HEK293 (cell line): ENCODE data around the gene MAS1.
"Not testable (repeated sequence)": the region's sequence is repeated elsewhere in the genome, so short reads cannot be mapped to it uniquely, and the experiment has no call there.

Source experiments
- CTCF ChIA-PET: fragments of 350-600 bp; formaldehyde crosslinking; extraction: SDS; loops from one replicate; lab custom pipeline; 2021; ENCODE audit warnings: antibody characterized with exemption; lab: Yijun Ruan, JAX
- POLR2A ChIA-PET: fragments of 300-600 bp; formaldehyde crosslinking; extraction: SDS; loops from one replicate; lab custom pipeline; 2020; ENCODE audit warnings: antibody characterized with exemption, inconsistent platforms; lab: Yijun Ruan, JAX
- H3K27ac ChIP-seq: fragments of 200-500 bp; sonication (Bioruptor generic); 2 replicates; pipeline ENCODE4 v1.5.1; 2014; ENCODE audit warnings: low read depth, low read length, control low read depth, inconsistent platforms; ENCODE audit errors: extremely low read depth
- H3K36me3 ChIP-seq, 2 experiments: fragments of 200-500 bp in 1 of 2; sonication (Bioruptor generic) in 1 of 2; 1 replicate in 1 of 2; 2 replicates in 1 of 2; pipeline ENCODE4 v1.5.1; 2014 to 2017; ENCODE audit warnings: inconsistent platforms in 2 of 2, low read length in 2 of 2; ENCODE audit not compliant: control insufficient read depth in 2 of 2, insufficient read depth in 1 of 2
- H3K4me1 ChIP-seq: fragments of 200-500 bp; sonication (Bioruptor generic); 2 replicates; pipeline ENCODE4 v1.5.1; 2014; ENCODE audit warnings: mild to moderate bottlenecking, low read length, inconsistent platforms; ENCODE audit not compliant: control insufficient read depth, insufficient read depth
- H3K4me3 ChIP-seq: 2 replicates; pipeline ENCODE4 v1.5.1; 2011; ENCODE audit warnings: low read depth, mild to moderate bottlenecking, control low read depth, low read length, moderate library complexity
- H3K9me3 ChIP-seq: fragments of 200-500 bp; sonication (Bioruptor generic); 2 replicates; pipeline ENCODE4 v1.5.1; 2014; ENCODE audit warnings: low read depth, low read length, inconsistent platforms; ENCODE audit not compliant: control insufficient read depth, insufficient read depth
- AEBP2 ChIP-seq: fragments of 450-650 bp; formaldehyde crosslinking; IDR thresholded peaks from 2 replicates; pipeline ENCODE4 v1.5.1; 2016; ENCODE audit warnings: missing biosample characterization, missing genetic modification characterization, borderline replicate concordance
- GLIS2 ChIP-seq: fragments of 450-650 bp; formaldehyde crosslinking; IDR thresholded peaks from 2 replicates; pipeline ENCODE4 v1.5.1; 2016; ENCODE audit warnings: missing biosample characterization, missing genetic modification characterization
- OSR2 ChIP-seq: fragments of 450-650 bp; formaldehyde crosslinking; IDR thresholded peaks from 2 replicates; pipeline ENCODE4 v1.5.1; 2016; ENCODE audit warnings: missing biosample characterization, missing genetic modification characterization
- RBAK ChIP-seq: fragments of 450-650 bp; formaldehyde crosslinking; IDR thresholded peaks from 2 replicates; pipeline ENCODE4 v1.5.1; 2016; ENCODE audit warnings: missing biosample characterization, missing genetic modification characterization
- SP7 ChIP-seq: fragments of 450-650 bp; formaldehyde crosslinking; IDR thresholded peaks from 2 replicates; pipeline ENCODE4 v1.5.1; 2016; ENCODE audit warnings: missing biosample characterization, missing genetic modification characterization
- WT1 ChIP-seq: fragments of 450-650 bp; formaldehyde crosslinking; IDR thresholded peaks from 2 replicates; pipeline ENCODE4 v1.5.1; 2016; ENCODE audit warnings: missing biosample characterization, missing genetic modification characterization
- ZNF16 ChIP-seq: fragments of 450-650 bp; formaldehyde crosslinking; IDR thresholded peaks from 2 replicates; pipeline ENCODE4 v1.5.1; 2016; ENCODE audit warnings: low read depth, missing biosample characterization, missing genetic modification characterization
- ZNF175 ChIP-seq: fragments of 450-650 bp; formaldehyde crosslinking; IDR thresholded peaks from 2 replicates; pipeline ENCODE4 v1.5.1; 2016; ENCODE audit warnings: missing biosample characterization, missing genetic modification characterization
- ZNF211 ChIP-seq: fragments of 450-650 bp; formaldehyde crosslinking; IDR thresholded peaks from 2 replicates; pipeline ENCODE4 v1.5.1; 2016; ENCODE audit warnings: low read depth, missing biosample characterization, missing genetic modification characterization
- ZNF24 ChIP-seq: fragments of 450-650 bp; formaldehyde crosslinking; IDR thresholded peaks from 2 replicates; pipeline ENCODE4 v1.5.1; 2016; ENCODE audit warnings: missing biosample characterization, missing genetic modification characterization
- ZNF350 ChIP-seq: fragments of 450-650 bp; formaldehyde crosslinking; IDR thresholded peaks from 2 replicates; pipeline ENCODE4 v1.5.0; 2017; ENCODE audit warnings: missing biosample characterization, mild to moderate bottlenecking, missing genetic modification characterization
- ZNF366 ChIP-seq: fragments of 450-650 bp; formaldehyde crosslinking; conservative IDR thresholded peaks from 2 replicates; pipeline ENCODE4 v1.5.1; 2016; ENCODE audit warnings: missing biosample characterization, missing genetic modification characterization
- ZNF426 ChIP-seq: fragments of 450-650 bp; formaldehyde crosslinking; IDR thresholded peaks from 2 replicates; pipeline ENCODE4 v1.5.1; 2017; ENCODE audit warnings: missing biosample characterization, missing genetic modification characterization, mild to moderate bottlenecking, inconsistent platforms, moderate library complexity
- ZNF433 ChIP-seq: fragments of 450-650 bp; formaldehyde crosslinking; IDR thresholded peaks from 2 replicates; pipeline ENCODE4 v1.5.1; 2016; ENCODE audit warnings: missing biosample characterization, missing genetic modification characterization, low read depth
- ZNF530 ChIP-seq: fragments of 450-650 bp; formaldehyde crosslinking; IDR thresholded peaks from 2 replicates; pipeline ENCODE4 v1.5.1; 2016; ENCODE audit warnings: low read depth, missing biosample characterization, missing genetic modification characterization
- ZNF571 ChIP-seq: fragments of 450-650 bp; formaldehyde crosslinking; IDR thresholded peaks from 2 replicates; pipeline ENCODE4 v1.5.0; 2017; ENCODE audit warnings: missing biosample characterization, missing genetic modification characterization
- ZNF585B ChIP-seq: fragments of 450-650 bp; formaldehyde crosslinking; IDR thresholded peaks from 2 replicates; pipeline ENCODE4 v1.5.1; 2016; ENCODE audit warnings: missing biosample characterization, missing genetic modification characterization
- ZNF626 ChIP-seq: fragments of 450-650 bp; sonication (Bioruptor Pico); formaldehyde crosslinking; IDR thresholded peaks from 2 replicates; pipeline ENCODE4 v1.5.1; 2018; ENCODE audit warnings: missing biosample characterization, missing genetic modification characterization, inconsistent platforms
- ZNF660 ChIP-seq: fragments of 450-650 bp; IDR thresholded peaks from 2 replicates; pipeline ENCODE4 v1.5.1; 2018; ENCODE audit warnings: missing biosample characterization, mild to moderate bottlenecking, missing genetic modification characterization
- ZNF677 ChIP-seq: fragments of 450-650 bp; IDR thresholded peaks from 2 replicates; pipeline ENCODE4 v1.5.0; 2018; ENCODE audit warnings: missing biosample characterization, mild to moderate bottlenecking, missing genetic modification characterization, moderate library complexity
- ZNF701 ChIP-seq: fragments of 450-650 bp; formaldehyde crosslinking; IDR thresholded peaks from 2 replicates; pipeline ENCODE4 v1.5.1; 2016; ENCODE audit warnings: missing biosample characterization, missing genetic modification characterization
- ZNF768 ChIP-seq: fragments of 450-650 bp; formaldehyde crosslinking; IDR thresholded peaks from 2 replicates; pipeline ENCODE4 v1.5.1; 2018; ENCODE audit warnings: missing biosample characterization, mild to moderate bottlenecking, missing genetic modification characterization
- ZSCAN30 ChIP-seq: fragments of 450-650 bp; IDR thresholded peaks from 2 replicates; pipeline ENCODE4 v1.5.1; 2018; ENCODE audit warnings: missing biosample characterization, mild to moderate bottlenecking, missing genetic modification characterization, moderate library complexity
- TF ChIP-seq, protein P1 (sequence below): fragments of 450-650 bp; formaldehyde crosslinking; IDR thresholded peaks from 2 replicates; pipeline ENCODE4 v1.5.1; 2016; ENCODE audit warnings: missing biosample characterization, missing genetic modification characterization
- TF ChIP-seq, protein P2 (sequence below): fragments of 450-650 bp; formaldehyde crosslinking; conservative IDR thresholded peaks from 2 replicates; pipeline ENCODE4 v1.5.1; 2016; ENCODE audit warnings: low read depth, missing biosample characterization, missing genetic modification characterization
- TF ChIP-seq, protein P3 (sequence below): fragments of 450-650 bp; IDR thresholded peaks from 2 replicates; pipeline ENCODE4 v1.5.1; 2018; ENCODE audit warnings: missing biosample characterization, missing genetic modification characterization

MAS1 gene

DNA sequence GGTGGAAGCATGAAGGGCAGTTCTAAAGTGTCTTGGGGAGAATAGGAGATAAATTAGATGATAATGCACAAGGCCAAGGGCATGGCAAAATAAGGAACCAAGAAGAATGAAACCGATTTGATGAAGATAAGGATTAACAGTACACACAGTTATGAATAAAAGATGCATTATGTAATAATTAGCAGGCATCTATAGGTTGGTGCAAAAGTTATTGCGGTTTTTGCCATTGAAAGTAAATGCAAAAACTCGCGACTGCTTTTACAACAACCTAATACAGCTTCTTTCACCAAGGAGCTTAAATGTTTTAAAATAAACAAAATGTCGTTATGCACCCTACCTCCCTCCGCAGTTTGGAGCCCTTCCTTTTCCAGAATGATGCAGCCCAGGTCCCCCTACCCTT lies 29.0 kb downstream of the MAS1 start:
- Histone ChIP-seq H3K4me3 (no peak overlapping the region), H3K27ac (no peak overlapping the region)
- TF ChIP-seq ZNF626 (no peak), ZSCAN30 (no peak), ZNF701 (tag by site-specific recombination) (no peak), ZNF350 (tag by site-specific recombination) (no peak), ZNF175 (no peak), RBAK (no peak), AEBP2 (tag by site-specific recombination) (no peak), ZNF571 (no peak), ZNF16 (tag by site-specific recombination) (no peak), ZNF677 (tag by site-specific recombination) (no peak), ZNF530 (tag by site-specific recombination) (no peak)
- TF ChIP-seq, protein P1, sequence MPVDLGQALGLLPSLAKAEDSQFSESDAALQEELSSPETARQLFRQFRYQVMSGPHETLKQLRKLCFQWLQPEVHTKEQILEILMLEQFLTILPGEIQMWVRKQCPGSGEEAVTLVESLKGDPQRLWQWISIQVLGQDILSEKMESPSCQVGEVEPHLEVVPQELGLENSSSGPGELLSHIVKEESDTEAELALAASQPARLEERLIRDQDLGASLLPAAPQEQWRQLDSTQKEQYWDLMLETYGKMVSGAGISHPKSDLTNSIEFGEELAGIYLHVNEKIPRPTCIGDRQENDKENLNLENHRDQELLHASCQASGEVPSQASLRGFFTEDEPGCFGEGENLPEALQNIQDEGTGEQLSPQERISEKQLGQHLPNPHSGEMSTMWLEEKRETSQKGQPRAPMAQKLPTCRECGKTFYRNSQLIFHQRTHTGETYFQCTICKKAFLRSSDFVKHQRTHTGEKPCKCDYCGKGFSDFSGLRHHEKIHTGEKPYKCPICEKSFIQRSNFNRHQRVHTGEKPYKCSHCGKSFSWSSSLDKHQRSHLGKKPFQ (tag by site-specific recombination) = no peak
- TF ChIP-seq, all 188 proteins: peak for 0
- no peaks in the 10 kb centered on the region for H3K4me1 ChIP-seq
- no peaks in the 10 kb centered on the region for H3K9me3 ChIP-seq
- ChIA-PET CTCF (no interaction called here), POLR2A (no interaction called here)
- no peaks in the 10 kb centered on the region for H3K36me3 ChIP-seq

- H3K27ac ChIP-seq, H3K4me1 ChIP-seq, POLR2A ChIA-PET, H3K36me3 ChIP-seq, H3K9me3 ChIP-seq, H3K4me3 ChIP-seq: not testable (repeated sequence)
- CTCF ChIA-PET = interaction anchor here (0.6 kb wide), 1 partner anchor 1792 kb away, joined by 3 read pairs; no protein-coding TSS in a partner anchor
Measured at GRCh38 chr6:159924150-159924549, 33.4 kb downstream of the MAS1 start.

DNA sequence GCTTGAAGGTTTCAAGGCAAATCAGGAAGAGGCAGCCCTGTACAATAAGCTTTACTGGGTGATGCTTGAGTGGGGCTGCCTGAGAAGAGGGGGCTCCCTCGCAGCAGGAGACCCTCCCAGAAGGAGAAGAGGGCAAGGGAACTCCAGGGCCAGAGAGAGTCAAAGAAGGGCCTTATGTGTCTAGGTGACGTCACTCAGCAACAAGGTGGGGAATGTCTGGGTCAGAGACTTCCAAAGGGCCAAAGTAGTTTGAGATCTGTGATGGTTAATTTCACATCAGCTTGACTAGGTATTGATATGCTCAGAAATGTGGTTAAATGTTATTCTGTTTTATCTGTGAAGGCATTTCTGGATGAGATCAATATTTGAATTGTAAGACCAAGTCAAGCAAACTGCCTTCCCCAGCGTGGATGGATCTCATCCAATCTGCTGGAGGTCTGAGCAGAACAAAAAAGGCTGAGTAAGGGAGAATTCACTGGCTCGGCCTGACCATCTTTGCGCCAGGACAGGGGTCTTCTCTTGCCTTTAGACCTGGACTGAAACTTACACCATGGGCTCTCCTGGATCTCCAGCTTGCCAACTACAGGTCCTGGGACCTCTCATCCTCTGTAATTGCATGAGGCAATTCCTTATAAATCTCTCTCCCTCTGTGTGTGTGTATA lies 35.9 kb downstream of the MAS1 start:
- ChIA-PET POLR2A (no interaction called here), CTCF (interaction anchor here (1.2 kb wide), 1 partner anchor 12 kb away, joined by 3 read pairs; no protein-coding TSS in a partner anchor)
- no peak overlapping the region for H3K4me3 ChIP-seq
- H3K4me1 ChIP-seq = no peaks in the 10 kb centered on the region
- no peak overlapping the region for H3K27ac ChIP-seq
- no peaks in the 10 kb centered on the region for H3K9me3 ChIP-seq
- no peaks in the 10 kb centered on the region for H3K36me3 ChIP-seq
- no peak for TF ChIP-seq ZNF433
- no peak for TF ChIP-seq ZNF426
- TF ChIP-seq, protein P2, sequence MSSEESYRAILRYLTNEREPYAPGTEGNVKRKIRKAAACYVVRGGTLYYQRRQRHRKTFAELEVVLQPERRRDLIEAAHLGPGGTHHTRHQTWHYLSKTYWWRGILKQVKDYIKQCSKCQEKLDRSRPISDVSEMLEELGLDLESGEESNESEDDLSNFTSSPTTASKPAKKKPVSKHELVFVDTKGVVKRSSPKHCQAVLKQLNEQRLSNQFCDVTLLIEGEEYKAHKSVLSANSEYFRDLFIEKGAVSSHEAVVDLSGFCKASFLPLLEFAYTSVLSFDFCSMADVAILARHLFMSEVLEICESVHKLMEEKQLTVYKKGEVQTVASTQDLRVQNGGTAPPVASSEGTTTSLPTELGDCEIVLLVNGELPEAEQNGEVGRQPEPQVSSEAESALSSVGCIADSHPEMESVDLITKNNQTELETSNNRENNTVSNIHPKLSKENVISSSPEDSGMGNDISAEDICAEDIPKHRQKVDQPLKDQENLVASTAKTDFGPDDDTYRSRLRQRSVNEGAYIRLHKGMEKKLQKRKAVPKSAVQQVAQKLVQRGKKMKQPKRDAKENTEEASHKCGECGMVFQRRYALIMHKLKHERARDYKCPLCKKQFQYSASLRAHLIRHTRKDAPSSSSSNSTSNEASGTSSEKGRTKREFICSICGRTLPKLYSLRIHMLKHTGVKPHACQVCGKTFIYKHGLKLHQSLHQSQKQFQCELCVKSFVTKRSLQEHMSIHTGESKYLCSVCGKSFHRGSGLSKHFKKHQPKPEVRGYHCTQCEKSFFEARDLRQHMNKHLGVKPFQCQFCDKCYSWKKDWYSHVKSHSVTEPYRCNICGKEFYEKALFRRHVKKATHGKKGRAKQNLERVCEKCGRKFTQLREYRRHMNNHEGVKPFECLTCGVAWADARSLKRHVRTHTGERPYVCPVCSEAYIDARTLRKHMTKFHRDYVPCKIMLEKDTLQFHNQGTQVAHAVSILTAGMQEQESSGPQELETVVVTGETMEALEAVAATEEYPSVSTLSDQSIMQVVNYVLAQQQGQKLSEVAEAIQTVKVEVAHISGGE (tag by site-specific recombination) = no peak
- TF ChIP-seq ZNF660 (tag by site-specific recombination) = no peak
- TF ChIP-seq ZNF768 (tag by site-specific recombination) = no peak
- TF ChIP-seq, protein P3, sequence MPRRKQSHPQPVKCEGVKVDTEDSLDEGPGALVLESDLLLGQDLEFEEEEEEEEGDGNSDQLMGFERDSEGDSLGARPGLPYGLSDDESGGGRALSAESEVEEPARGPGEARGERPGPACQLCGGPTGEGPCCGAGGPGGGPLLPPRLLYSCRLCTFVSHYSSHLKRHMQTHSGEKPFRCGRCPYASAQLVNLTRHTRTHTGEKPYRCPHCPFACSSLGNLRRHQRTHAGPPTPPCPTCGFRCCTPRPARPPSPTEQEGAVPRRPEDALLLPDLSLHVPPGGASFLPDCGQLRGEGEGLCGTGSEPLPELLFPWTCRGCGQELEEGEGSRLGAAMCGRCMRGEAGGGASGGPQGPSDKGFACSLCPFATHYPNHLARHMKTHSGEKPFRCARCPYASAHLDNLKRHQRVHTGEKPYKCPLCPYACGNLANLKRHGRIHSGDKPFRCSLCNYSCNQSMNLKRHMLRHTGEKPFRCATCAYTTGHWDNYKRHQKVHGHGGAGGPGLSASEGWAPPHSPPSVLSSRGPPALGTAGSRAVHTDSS (tag by site-specific recombination) = no peak
- TF ChIP-seq ZNF585B = no peak
- TF ChIP-seq SP7 (tag by site-specific recombination) = no peak
- TF ChIP-seq ZSCAN30 = no peak
- no peak for TF ChIP-seq OSR2
- no peak for TF ChIP-seq WT1 (tag by site-specific recombination)
- no peak for TF ChIP-seq GLIS2
- TF ChIP-seq ZNF211 = no peak
- TF ChIP-seq ZNF366 = no peak
- TF ChIP-seq ZNF24 = no peak
